Stomach (tissue), 9 donors: ENCODE results near the gene FAHD2B. TPM values are rescaled to one million over a fixed set of nuclear protein-coding genes. Genes with fewer than 3 reads are reported as not detected.
A peak's percentile ranks its signal among the peaks of the same experiment; 100 is the strongest.
"Not testable (repeated sequence)": the region's sequence is repeated elsewhere in the genome, so short reads cannot be mapped to it uniquely, and the experiment has no call there.

Source experiments
- DNase-seq, 2 donors: peaks; one replicate each; pipeline versions ENCODE4 v3.0.0 to v3.0.0-alpha.2; 2013 to 2019
- H3K27ac ChIP-seq, 5 donors: fragments of 200-600 bp in 4 of 5; sonication (generic) in 4 of 5; one replicate each; pipeline ENCODE4 v1.5.1; 2013 to 2019; ENCODE audit warnings: mild to moderate bottlenecking in 1 of 5, moderate library complexity in 1 of 5
- H3K27me3 ChIP-seq, 3 donors: fragments of 200-600 bp; sonication (generic); one replicate each; pipeline ENCODE4 v1.5.1; 2017 to 2019; ENCODE audit warnings: mixed run types in 1 of 3
- H3K36me3 ChIP-seq, 4 donors: fragments of 200-600 bp; sonication (generic); 1 replicate in 3 of 4; 2 replicates in 1 of 4; pipeline ENCODE4 v1.5.1; 2016 to 2019
- H3K4me1 ChIP-seq, 4 donors: fragments of 200-600 bp; sonication (generic); one replicate each; pipeline ENCODE4 v1.5.1; 2016 to 2019
- H3K4me3 ChIP-seq, 4 donors: fragments of 200-600 bp; sonication (generic) in 3 of 4; one replicate each; pipeline ENCODE4 v1.5.1; 2016 to 2019; ENCODE audit warnings: mild to moderate bottlenecking in 1 of 4
- H3K9me3 ChIP-seq, 4 donors: fragments of 200-600 bp; sonication (generic); one replicate each; pipeline ENCODE4 v1.5.1; 2016 to 2019
- CTCF ChIP-seq, 7 experiments: fragments of 450-650 bp in 4 of 7; fragments of 200-600 bp in 3 of 7; sonication (generic) in 3 of 7; IDR thresholded peaks; one replicate each; pipeline ENCODE4 v1.5.1; 2016 to 2019; ENCODE audit warnings: antibody characterized with exemption in 7 of 7, control low read depth in 2 of 7, mild to moderate bottlenecking in 1 of 7
- EP300 ChIP-seq: sonication (generic); formaldehyde crosslinking; IDR thresholded peaks from one replicate; pipeline ENCODE4 v1.6.1; 2017; ENCODE audit warnings: antibody characterized with exemption
- POLR2A ChIP-seq, 4 donors: fragments of 450-650 bp; IDR thresholded peaks; one replicate each; pipeline ENCODE4 v1.6.1; 2016; ENCODE audit warnings: antibody characterized with exemption in 4 of 4, control low read depth in 2 of 4, mild to moderate bottlenecking in 1 of 4, moderate library complexity in 1 of 4
- POLR2AphosphoS5 ChIP-seq, 3 donors: sonication (generic); formaldehyde crosslinking; IDR thresholded peaks; one replicate each; pipeline ENCODE4 v1.6.1; 2016; ENCODE audit warnings: antibody characterized with exemption in 3 of 3
- WGBS, 5 donors: extraction: QIAGEN DNeasy Blood & Tissue Kit in 3 of 5; methylation state at CpG; one replicate each; pipeline versions ENCODE4 v1.1.5 to v1.1.7; 2013 to 2018; 5-methylcytosine and 5-hydroxymethylcytosine counted together
- intact Hi-C: fragments of 100-400 bp; cut with DNase I; formaldehyde crosslinking; loops from one replicate; pipeline ENCODE4 v1.15.1; 2023; ENCODE audit warnings: low total_unique reads
- polyA plus RNA-seq, 3 donors: library from polyadenylated mRNA; stranded (reverse); fragments of 200-250 nt; gene quantifications; one replicate each; pipeline ENCODE4 v1.2.3, GENCODE V29; 2013
- total RNA-seq, 5 donors: library from RNA; depleted of rRNA; stranded (reverse); fragments of >200 nt; gene quantifications; one replicate each; pipeline versions ENCODE4 v1.1.0 to v1.2.3, GENCODE V29; 2014 to 2016
- donor health status: healthy with polysubstance abuse.
- donor health status: Bipolar disorder and iron deficiency.
- donor health status: healthy.

The FAHD2B gene
- total and polyA plus RNA-seq, 8 donors = 3.5 to 30.4 (median 17.8) TPM; not detected in 1

GRCh38 chr2:97083516-97083915 lies 11.2 kb downstream of the FAHD2B start:
- H3K4me1 ChIP-seq, H3K27me3 ChIP-seq, H3K27ac ChIP-seq, H3K9me3 ChIP-seq, H3K4me3 ChIP-seq, DNase-seq, intact Hi-C loops: not testable (repeated sequence)
- peaks cover 0 to 17% (median 0%) of the 10 kb centered on the region in 4 donors for H3K36me3 ChIP-seq
- WGBS, 5 donors = 92 to 96% (median 96%) methylated on average over 7 of the region's 7 CpGs

GRCh38 chr2:97082206-97082605 lies 12.5 kb downstream of the FAHD2B start:
- H3K4me1 ChIP-seq, H3K36me3 ChIP-seq, H3K27me3 ChIP-seq, H3K4me3 ChIP-seq, H3K9me3 ChIP-seq, intact Hi-C loops, H3K27ac ChIP-seq: not testable (repeated sequence)
- 20 to 45% (median 28%) methylated on average over 3 to 4 of the region's 9 CpGs; no CpG with 5 or more reads in 1 of the 5 donors for WGBS, 5 donors
- DNase-seq = peak in 1 of 2 donors; percentile 37

GRCh38 chr2:97080855-97081254 lies 13.8 kb downstream of the FAHD2B start:
- intact Hi-C loops, H3K4me1 ChIP-seq, H3K36me3 ChIP-seq, H3K4me3 ChIP-seq, H3K27ac ChIP-seq, DNase-seq, H3K9me3 ChIP-seq, H3K27me3 ChIP-seq: not testable (repeated sequence)
- WGBS, 5 donors = 58 to 88% (median 68%) methylated on average over 5 to 8 of the region's 10 CpGs

GRCh38 chr2:97077213-97077612 lies 17.5 kb downstream of the FAHD2B start:
- H3K4me1 ChIP-seq, H3K9me3 ChIP-seq, H3K4me3 ChIP-seq, intact Hi-C loops, H3K27ac ChIP-seq, H3K36me3 ChIP-seq, H3K27me3 ChIP-seq, DNase-seq: not testable (repeated sequence)
- 75 to 85% (median 79%) methylated on average over 7 to 8 of the region's 8 CpGs for WGBS, 5 donors

GRCh38 chr2:97070915-97071314 lies 23.8 kb downstream of the FAHD2B start:
- intact Hi-C loops, DNase-seq, H3K4me1 ChIP-seq, H3K27ac ChIP-seq, H3K4me3 ChIP-seq, H3K36me3 ChIP-seq: not testable (repeated sequence)
- Histone ChIP-seq H3K9me3 (peaks cover 0 to 11% (median 0%) of the 10 kb centered on the region in 4 donors), H3K27me3 (peaks cover 0 to 10% (median 0%) of the 10 kb centered on the region in 3 donors)
- 75 to 91% (median 82%) methylated on average over 1 to 3 of the region's 3 CpGs for WGBS, 5 donors

GRCh38 chr2:97068722-97069121 lies 26.0 kb downstream of the FAHD2B start:
- peaks cover 0 to 11% (median 0%) of the 10 kb centered on the region in 3 donors for H3K27me3 ChIP-seq
- H3K4me1 ChIP-seq, DNase-seq, H3K27ac ChIP-seq, H3K36me3 ChIP-seq, H3K4me3 ChIP-seq, intact Hi-C loops: not testable (repeated sequence)
- 69 to 78% (median 75%) methylated on average over 1 to 5 of the region's 5 CpGs; no CpG with 5 or more reads in 1 of the 5 donors for WGBS, 5 donors
- H3K9me3 ChIP-seq = peaks cover 0 to 11% (median 0%) of the 10 kb centered on the region in 4 donors

- Histone ChIP-seq H3K27me3 (peaks cover 0 to 11% (median 0%) of the 10 kb centered on the region in 3 donors), H3K4me1 (no peaks in the 10 kb centered on the region), H3K4me3 (no peak overlapping the region), H3K36me3 (no peaks in the 10 kb centered on the region), H3K27ac (no peak overlapping the region), H3K9me3 (peaks cover 0 to 11% (median 0%) of the 10 kb centered on the region in 4 donors)
- no peak for DNase-seq
- 73 to 91% (median 87%) methylated on average over 1 of the region's 1 CpG for WGBS, 5 donors
- intact Hi-C loops = no loop called here
- TF ChIP-seq CTCF (IDR thresholded peaks at IDR 0.05) (no peak), POLR2A (IDR thresholded peaks at IDR 0.05) (no peak), POLR2AphosphoS5 (IDR thresholded peaks at IDR 0.05) (no peak), EP300 (no peak)
Measured at GRCh38 chr2:97068074-97068473, 26.6 kb downstream of the FAHD2B start.
